HCT116 (cell line): ENCODE data around the gene ADGRG6.

ENCODE experiments used
- CEBPB ChIP-seq: IDR thresholded peaks from 2 replicates; pipeline ENCODE4 v1.6.1; 2012; ENCODE audit warnings: low read depth
- CTCF ChIP-seq, 3 experiments: fragments of 200-600 bp in 1 of 3; sonication (generic) in 1 of 3; IDR thresholded peaks in 2 of 3; conservative IDR thresholded peaks in 1 of 3; 2 replicates each; pipeline ENCODE4 v1.5.1; 2012 to 2017; ENCODE audit warnings: low read depth in 2 of 3, low read length in 2 of 3, antibody characterized with exemption in 1 of 3, borderline replicate concordance in 1 of 3, control low read depth in 1 of 3, mild to moderate bottlenecking in 1 of 3, mixed read lengths in 1 of 3, mixed run types in 1 of 3, moderate library complexity in 1 of 3; ENCODE audit not compliant: insufficient read depth in 1 of 3
- EGR1 ChIP-seq: IDR thresholded peaks from 2 replicates; pipeline ENCODE4 v1.6.1; 2012; ENCODE audit warnings: low read depth
- ELF1 ChIP-seq: IDR thresholded peaks from 2 replicates; pipeline ENCODE4 v1.6.1; 2012; ENCODE audit warnings: low read depth, borderline replicate concordance
- EZH2 ChIP-seq: fragments of 200-600 bp; sonication (generic); IDR thresholded peaks from 2 replicates; pipeline ENCODE4 v1.6.1; 2017; ENCODE audit warnings: antibody characterized with exemption, mixed run types
- EZH2phosphoT487 ChIP-seq: fragments of 200-600 bp; IDR thresholded peaks from 2 replicates; pipeline ENCODE4 v1.6.1; 2018; ENCODE audit warnings: antibody characterized with exemption, borderline replicate concordance
- POLR2A ChIP-seq: IDR thresholded peaks from 2 replicates; pipeline ENCODE4 v1.7.0; 2011; ENCODE audit warnings: borderline replicate concordance; ENCODE audit not compliant: insufficient read depth, insufficient read length; ENCODE audit errors: extremely low read depth
- POLR2AphosphoS5 ChIP-seq: IDR thresholded peaks from 2 replicates; pipeline ENCODE4 v1.6.1; 2011; ENCODE audit warnings: mild to moderate bottlenecking, low read depth, low read length, moderate library complexity
- RAD21 ChIP-seq: IDR thresholded peaks from 2 replicates; pipeline ENCODE4 v1.6.1; 2012; ENCODE audit warnings: low read depth, mild to moderate bottlenecking
- SRF ChIP-seq: IDR thresholded peaks from 2 replicates; pipeline ENCODE4 v1.6.1; 2012; ENCODE audit warnings: low read depth
- TCF7L2 ChIP-seq: IDR thresholded peaks from 2 replicates; pipeline ENCODE4 v1.7.0; 2011; ENCODE audit warnings: borderline replicate concordance, inconsistent platforms; ENCODE audit not compliant: insufficient read depth, insufficient read length; ENCODE audit errors: extremely low read depth
- ZBTB33 ChIP-seq: IDR thresholded peaks from 2 replicates; pipeline ENCODE4 v1.6.1; 2011; ENCODE audit warnings: mild to moderate bottlenecking, low read length, moderate library complexity; ENCODE audit not compliant: insufficient replicate concordance; ENCODE audit errors: extremely low read depth
- ZNF274 ChIP-seq: fragments of 200-500 bp; sonication (Bioruptor generic); IDR thresholded peaks from 2 replicates; pipeline ENCODE4 v1.6.1; 2014; ENCODE audit warnings: mild to moderate bottlenecking, low read depth, low read length, inconsistent platforms
- TF ChIP-seq, protein P1 (sequence below): IDR thresholded peaks from 2 replicates; pipeline ENCODE4 v1.6.1; 2012

DNA sequence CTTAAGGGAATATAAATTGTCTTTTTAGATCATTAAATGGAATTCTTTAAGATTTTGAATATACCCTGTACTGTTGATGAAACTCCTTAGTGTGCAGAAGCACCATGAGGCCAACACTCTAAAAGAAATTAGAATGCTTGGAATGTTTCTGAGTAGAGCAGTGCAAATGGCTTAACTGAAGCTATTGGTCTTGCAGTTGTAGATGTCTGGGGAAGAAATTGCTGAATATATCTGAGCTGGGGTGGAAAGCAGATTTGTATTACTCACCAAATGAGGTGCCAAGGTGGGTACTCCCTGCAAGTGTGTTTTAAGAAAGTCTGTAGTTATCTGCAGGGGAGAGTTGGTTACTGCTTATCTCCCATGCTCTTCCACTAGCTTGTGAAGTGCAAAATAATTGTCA lies 119.0 kb downstream of the ADGRG6 start:
- TF ChIP-seq EZH2 = no peak
- TF ChIP-seq EZH2phosphoT487 = no peak
- TF ChIP-seq EGR1 = no peak
- TF ChIP-seq POLR2A = no peak
- TF ChIP-seq CTCF (IDR thresholded peaks at IDR 0.05 in 2 of 3, conservative IDR thresholded peaks at IDR 0.05 in 1 of 3; ENCODE audit: borderline replicate concordance in 1 of 3, insufficient read depth in 1 of 3, low read depth in 2 of 3, low read length in 2 of 3) = no peak
- TF ChIP-seq TCF7L2 = no peak
- TF ChIP-seq, protein P1, sequence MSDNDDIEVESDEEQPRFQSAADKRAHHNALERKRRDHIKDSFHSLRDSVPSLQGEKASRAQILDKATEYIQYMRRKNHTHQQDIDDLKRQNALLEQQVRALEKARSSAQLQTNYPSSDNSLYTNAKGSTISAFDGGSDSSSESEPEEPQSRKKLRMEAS = no peak
- TF ChIP-seq POLR2AphosphoS5 = no peak
- no peak for TF ChIP-seq ZNF274
- TF ChIP-seq SRF = no peak
- no peak for TF ChIP-seq ELF1
- no peak for TF ChIP-seq RAD21
- TF ChIP-seq ZBTB33 = no peak
- TF ChIP-seq CEBPB = no peak
